OCI-LY3 (cell line): ENCODE results near the gene GEMIN2.

Experiments
- EZH2phosphoT487 ChIP-seq: fragments of 200-600 bp; shearing (Covaris generic); IDR thresholded peaks from 2 replicates; pipeline ENCODE4 v1.6.1; 2018; ENCODE audit warnings: antibody characterized with exemption, mixed run types, low read depth
- TF ChIP-seq, protein P1 (sequence below): fragments of 200-600, 300-600 bp; sonication (generic); IDR thresholded peaks from 2 replicates; pipeline ENCODE4 v1.5.1; 2014; ENCODE audit warnings: antibody characterized with exemption, low read length, low read depth

DNA sequence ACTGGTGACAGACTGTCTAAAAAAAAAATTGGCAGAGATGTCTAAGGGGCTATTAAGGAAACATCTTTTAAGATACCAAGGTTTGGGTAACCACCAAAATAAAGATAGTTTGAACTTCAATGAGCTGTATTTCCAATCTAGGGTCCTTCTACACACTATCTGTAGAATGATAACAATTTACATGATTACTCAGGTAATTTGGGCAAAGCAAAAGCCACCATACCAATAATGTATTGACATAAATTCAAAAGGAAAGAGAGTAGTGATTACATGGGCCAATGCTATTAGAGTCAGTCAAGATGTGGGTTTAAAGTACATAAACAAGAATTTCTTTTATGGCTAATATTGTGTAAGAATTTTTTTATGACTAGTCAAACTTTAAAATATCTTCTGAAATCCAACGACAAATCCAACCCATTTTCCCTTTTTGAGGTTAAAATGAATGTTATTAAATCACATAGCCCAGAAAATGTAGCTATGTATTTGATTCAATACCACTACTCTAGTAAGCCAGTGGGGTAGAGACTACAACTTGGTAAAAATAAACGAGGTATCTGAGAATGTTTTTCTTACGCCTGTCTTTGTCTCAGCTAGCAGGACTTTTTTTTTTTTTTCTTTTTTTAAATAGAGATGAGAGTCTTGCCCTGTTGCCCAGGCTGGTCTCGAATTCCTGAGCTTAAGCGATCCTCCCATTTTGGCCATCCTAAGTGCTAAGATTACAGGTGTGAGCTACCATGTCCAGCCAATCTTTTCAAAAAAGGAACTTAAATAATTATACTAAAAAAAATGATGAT, 71.3 kb downstream of the GEMIN2 start:
- TF ChIP-seq, protein P1, sequence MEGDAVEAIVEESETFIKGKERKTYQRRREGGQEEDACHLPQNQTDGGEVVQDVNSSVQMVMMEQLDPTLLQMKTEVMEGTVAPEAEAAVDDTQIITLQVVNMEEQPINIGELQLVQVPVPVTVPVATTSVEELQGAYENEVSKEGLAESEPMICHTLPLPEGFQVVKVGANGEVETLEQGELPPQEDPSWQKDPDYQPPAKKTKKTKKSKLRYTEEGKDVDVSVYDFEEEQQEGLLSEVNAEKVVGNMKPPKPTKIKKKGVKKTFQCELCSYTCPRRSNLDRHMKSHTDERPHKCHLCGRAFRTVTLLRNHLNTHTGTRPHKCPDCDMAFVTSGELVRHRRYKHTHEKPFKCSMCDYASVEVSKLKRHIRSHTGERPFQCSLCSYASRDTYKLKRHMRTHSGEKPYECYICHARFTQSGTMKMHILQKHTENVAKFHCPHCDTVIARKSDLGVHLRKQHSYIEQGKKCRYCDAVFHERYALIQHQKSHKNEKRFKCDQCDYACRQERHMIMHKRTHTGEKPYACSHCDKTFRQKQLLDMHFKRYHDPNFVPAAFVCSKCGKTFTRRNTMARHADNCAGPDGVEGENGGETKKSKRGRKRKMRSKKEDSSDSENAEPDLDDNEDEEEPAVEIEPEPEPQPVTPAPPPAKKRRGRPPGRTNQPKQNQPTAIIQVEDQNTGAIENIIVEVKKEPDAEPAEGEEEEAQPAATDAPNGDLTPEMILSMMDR, result no peak
- TF ChIP-seq EZH2phosphoT487, result no peak
